DMS153 treated with DMSO at 0.1 percent for 48 hours (cell line): ENCODE results near the gene BCL11A.

Source experiments
- DNase-seq: peaks from one replicate; lab custom pipeline; 2025; ENCODE audit not compliant: unreplicated experiment; lab: John Stamatoyannopoulos, UW

BCL11A gene

GRCh38 chr2:60470340-60470739 is 83.1 kb downstream of the BCL11A start:
- DNase-seq, result no peak

- DNase-seq, result no peak
Measured at GRCh38 chr2:60469536-60470317, 83.7 kb downstream of the BCL11A start.

GRCh38 chr2:60468382-60469085 is 84.9 kb downstream of the BCL11A start:
- DNase-seq, result no peak

DNA sequence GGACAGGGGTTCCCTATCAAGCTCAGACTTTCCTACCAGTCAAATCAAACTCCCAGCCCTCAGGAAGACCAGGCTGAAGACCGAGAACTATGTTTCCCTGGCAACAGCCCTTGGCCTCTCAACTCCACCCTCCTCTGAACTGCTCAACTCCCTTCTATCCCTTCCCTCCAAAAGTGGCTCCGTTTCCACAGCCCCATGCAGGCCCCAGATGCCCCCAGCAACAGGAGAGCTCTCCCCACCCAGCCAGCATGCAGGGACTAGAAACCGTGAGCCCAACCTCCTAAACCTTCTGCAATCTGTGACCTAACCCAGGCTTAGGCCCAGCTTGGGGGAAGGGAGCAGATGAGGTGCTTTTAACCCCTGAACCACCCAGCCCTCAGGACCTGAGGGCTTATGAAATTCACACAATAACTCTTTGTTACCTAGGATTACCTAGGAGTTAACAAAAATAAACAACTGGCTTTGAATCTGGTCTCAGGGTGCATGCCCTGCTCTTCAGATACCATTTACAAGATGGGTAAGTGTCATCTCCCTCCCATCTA is 87.2 kb downstream of the BCL11A start:
- no peak for DNase-seq

GRCh38 chr2:60465736-60466135 is 87.7 kb downstream of the BCL11A start:
- DNase-seq, result no peak

- DNase-seq, result no peak
Measured at GRCh38 chr2:60463249-60463648, 90.2 kb downstream of the BCL11A start.

DNA sequence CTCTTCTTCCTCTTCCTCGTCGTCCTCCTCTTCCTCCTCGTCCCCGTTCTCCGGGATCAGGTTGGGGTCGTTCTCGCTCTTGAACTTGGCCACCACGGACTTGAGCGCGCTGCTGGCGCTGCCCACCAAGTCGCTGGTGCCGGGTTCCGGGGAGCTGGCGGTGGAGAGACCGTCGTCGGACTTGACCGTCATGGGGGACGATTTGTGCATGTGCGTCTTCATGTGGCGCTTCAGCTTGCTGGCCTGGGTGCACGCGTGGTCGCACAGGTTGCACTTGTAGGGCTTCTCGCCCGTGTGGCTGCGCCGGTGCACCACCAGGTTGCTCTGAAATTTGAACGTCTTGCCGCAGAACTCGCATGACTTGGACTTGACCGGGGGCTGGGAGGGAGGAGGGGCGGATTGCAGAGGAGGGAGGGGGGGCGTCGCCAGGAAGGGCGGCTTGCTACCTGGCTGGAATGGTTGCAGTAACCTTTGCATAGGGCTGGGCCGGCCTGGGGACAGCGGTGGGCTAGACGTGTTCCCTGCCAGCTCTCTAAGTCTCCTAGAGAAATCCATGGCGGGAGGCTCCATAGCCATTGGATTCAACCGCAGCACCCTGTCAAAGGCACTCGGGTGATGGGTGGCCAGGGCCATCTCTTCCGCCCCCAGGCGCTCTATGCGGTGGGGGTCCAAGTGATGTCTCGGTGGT is 91.9 kb downstream of the BCL11A start:
- DNase-seq, result no peak

DNA sequence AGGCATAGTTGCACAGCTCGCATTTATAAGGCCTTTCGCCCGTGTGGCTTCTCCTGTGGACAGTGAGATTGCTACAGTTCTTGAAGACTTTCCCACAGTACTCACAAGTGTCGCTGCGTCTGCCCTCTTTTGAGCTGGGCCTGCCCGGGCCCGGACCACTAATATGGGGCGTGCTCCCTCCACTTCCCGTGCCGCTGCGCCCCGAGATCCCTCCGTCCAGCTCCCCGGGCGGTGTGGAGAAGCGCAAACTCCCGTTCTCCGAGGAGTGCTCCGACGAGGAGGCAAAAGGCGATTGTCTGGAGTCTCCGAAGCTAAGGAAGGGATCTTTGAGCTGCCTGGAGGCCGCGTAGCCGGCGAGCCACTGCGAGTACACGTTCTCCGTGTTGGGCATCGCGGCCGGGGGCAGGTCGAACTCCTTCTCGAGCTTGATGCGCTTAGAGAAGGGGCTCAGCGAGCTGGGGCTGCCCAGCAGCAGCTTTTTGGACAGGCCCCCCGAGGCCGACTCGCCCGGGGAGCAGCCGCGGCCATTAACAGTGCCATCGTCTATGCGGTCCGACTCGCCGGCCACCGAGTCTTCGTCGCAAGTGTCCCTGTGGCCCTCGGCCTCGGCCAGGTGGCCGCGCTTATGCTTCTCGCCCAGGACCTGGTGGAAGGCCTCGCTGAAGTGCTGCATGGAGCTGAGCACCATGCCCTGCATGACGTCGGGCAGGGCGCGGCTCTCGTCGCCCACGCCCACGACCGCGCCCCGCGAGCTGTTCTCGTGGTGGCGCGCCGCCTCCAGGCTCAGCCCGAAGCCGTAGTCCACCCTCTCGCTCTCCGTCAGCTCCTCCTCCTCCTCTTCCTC is 92.7 kb downstream of the BCL11A start:
- DNase-seq, result no peak

GRCh38 chr2:60459851-60460250 is 93.6 kb downstream of the BCL11A start:
- no peak for DNase-seq

GRCh38 chr2:60456115-60456770 is 97.2 kb downstream of the BCL11A start:
- no peak for DNase-seq

GRCh38 chr2:60453872-60454271 is 99.6 kb downstream of the BCL11A start:
- no peak for DNase-seq

DNA sequence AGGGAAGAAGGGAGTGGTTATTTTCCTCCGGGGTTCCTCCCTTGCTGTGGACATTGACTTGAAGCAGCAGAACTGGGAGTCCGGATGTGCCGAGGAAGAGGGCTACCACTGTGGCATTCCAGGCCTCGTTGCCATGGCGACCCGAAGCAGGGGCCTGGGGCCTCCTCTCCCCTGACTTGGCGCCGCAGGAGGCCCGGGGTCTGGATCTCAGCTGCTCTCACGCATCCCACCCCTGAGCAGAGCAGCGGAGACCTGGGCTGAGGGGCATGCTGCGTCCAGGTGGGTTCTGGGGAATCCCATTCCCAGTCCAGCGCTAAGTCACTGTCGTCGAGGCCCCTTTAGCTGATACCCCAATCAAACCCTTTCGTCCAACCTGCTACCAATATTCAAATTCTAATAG is 100.2 kb downstream of the BCL11A start:
- no peak for DNase-seq

GRCh38 chr2:60450488-60450887 is 103.0 kb downstream of the BCL11A start:
- no peak for DNase-seq

GRCh38 chr2:60447943-60448342 is 105.5 kb downstream of the BCL11A start:
- no peak for DNase-seq

DNA sequence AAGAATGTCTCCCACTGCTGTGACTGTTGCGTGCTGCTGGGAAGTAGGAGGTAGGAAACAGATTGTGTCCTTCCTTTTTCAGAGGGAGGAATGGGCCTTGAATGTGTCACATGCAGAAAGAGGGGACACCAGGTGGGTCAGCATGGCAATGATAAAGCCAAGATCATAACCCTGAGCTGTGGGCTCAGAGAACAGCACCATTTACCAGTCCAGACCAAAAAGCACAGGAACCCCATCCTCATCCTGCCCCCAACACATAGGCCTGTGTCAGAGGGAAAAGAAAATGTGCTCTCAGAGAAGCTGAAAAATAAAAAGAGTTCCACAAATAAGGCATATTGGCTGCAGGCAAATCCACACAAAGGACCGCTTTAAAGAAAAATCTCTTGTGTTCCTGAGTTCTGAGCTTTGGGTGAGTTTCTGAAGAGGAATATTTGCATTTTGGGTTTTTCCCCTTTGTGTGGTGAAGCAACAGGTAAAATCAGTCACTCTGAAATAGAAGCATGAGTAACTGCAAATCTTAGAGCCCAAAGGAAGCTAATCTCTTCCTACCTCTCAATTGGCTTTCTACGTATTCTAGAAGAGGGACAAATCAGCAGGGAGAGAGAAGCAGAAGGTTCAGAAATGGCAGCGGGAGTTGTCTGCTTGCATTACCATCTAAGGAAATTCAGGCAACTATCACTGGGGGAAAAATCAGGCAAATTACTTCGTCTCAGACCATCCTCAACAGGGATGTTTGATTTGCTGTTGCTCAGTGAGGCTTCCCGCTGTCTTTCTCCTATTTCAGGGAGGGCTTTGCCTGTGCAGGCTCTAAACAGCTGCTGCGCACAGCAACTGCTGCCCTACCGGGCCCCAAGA is 106.8 kb downstream of the BCL11A start:
- no peak for DNase-seq

DNA sequence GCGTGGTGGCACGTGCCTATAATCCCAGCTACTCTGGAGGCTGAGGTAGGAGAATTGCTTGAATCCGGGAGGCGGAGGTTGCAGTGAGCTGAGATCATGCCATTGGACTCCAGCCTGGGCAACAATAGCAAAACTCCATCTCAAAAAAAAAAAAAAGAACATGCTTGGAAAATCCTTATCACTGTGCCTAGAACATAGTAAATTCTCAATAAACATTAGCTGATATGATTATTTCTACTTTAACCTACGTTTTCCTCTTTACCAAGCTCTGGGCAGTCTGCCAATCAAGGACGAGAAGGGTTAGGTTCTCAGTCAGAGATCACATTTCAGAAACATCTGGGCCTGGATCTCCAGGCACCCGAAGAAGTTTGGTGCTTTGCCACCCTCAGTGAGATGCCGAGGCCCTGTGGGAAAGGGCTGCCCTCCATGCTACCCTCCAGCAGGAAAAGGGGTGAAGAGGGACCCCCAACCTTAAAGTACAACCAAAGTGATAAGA is 107.7 kb downstream of the BCL11A start:
- DNase-seq, result no peak

GRCh38 chr2:60442608-60443007 is 110.8 kb downstream of the BCL11A start:
- no peak for DNase-seq

GRCh38 chr2:60441800-60442199 is 111.7 kb downstream of the BCL11A start:
- no peak for DNase-seq

DNA sequence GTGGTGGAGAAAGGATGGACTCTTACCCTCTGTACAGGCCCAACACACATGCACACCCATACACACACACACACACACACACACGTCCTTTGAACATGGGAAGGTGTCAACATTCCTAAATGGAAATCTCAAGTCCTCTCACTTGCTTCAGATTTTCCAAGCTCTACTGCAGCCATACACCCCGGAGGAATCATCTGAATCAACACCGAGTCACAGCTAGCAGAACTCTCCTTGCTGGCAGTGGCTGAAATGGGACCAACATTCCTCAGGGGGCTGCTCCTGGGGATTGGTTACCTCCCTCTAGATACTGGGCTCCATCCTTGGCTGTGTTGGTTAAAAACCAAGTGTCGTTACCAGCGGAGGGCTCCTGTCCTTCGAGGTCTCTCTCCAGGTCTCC is 112.7 kb downstream of the BCL11A start:
- DNase-seq, result no peak
